Neural crest cell (in vitro differentiated cells): ENCODE measurements around the gene GDF15. TPM values are rescaled to one million over a fixed set of nuclear protein-coding genes. Genes with fewer than 3 reads are reported as not detected.

Experiments
- DNase-seq: peaks from one replicate; pipeline ENCODE4 v3.0.0; 2021; ENCODE audit warnings: low read depth, mixed read lengths, low spot score
- H3K27ac Mint-ChIP-seq: one replicate; pipeline ENCODE4 v1.8.0; 2021; ENCODE audit warnings: mild to moderate bottlenecking, mixed read lengths; ENCODE audit not compliant: unreplicated experiment
- H3K27me3 Mint-ChIP-seq: 2 replicates; pipeline ENCODE4 v1.8.0; 2021; ENCODE audit warnings: low read depth, mild to moderate bottlenecking, mixed read lengths
- H3K36me3 Mint-ChIP-seq: 2 replicates; pipeline ENCODE4 v1.8.0; 2021; ENCODE audit warnings: low read depth, mild to moderate bottlenecking, mixed read lengths
- H3K4me1 Mint-ChIP-seq: 2 replicates; pipeline ENCODE4 v1.8.0; 2021; ENCODE audit warnings: mixed read lengths
- H3K4me3 Mint-ChIP-seq: one replicate; pipeline ENCODE4 v1.8.0; 2021; ENCODE audit warnings: mild to moderate bottlenecking, mixed read lengths
- H3K9me3 Mint-ChIP-seq: 2 replicates; pipeline ENCODE4 v1.8.0; 2021; ENCODE audit warnings: mixed read lengths
- CTCF ChIP-seq: fragments of 200-600 bp; sonication (generic); conservative IDR thresholded peaks from 2 replicates; pipeline ENCODE4 v1.5.0; 2021; ENCODE audit warnings: antibody characterized with exemption, mild to moderate bottlenecking
- total RNA-seq: library from RNA; stranded (reverse); gene quantifications from 2 replicates; pipeline ENCODE4 v1.2.1, GENCODE V29; 2021

The GDF15 gene
- total RNA-seq, 1 donor from 2014 or later = 1.2 TPM

GRCh38 chr19:18421371-18421959 lies 35.5 kb downstream of the GDF15 start:
- Mint-ChIP-seq H3K36me3 (no peaks in the 10 kb centered on the region), H3K27me3 (peaks cover 28% of the 10 kb centered on the region), H3K4me1 (peaks cover 40% of the 10 kb centered on the region), H3K27ac (no peak overlapping the region), H3K9me3 (no peaks in the 10 kb centered on the region), H3K4me3 (peak overlapping the region; percentile 78)
- no peak for TF ChIP-seq CTCF
- no peak for DNase-seq

GRCh38 chr19:18422530-18423191 lies 36.7 kb downstream of the GDF15 start:
- H3K27me3 Mint-ChIP-seq = peaks cover 22% of the 10 kb centered on the region
- peaks cover 32% of the 10 kb centered on the region for H3K4me1 Mint-ChIP-seq

GRCh38 chr19:18423258-18424020 lies 37.5 kb downstream of the GDF15 start:
- H3K4me1 Mint-ChIP-seq = peaks cover 29% of the 10 kb centered on the region
- H3K27me3 Mint-ChIP-seq = peaks cover 17% of the 10 kb centered on the region

More at GRCh38 chr19:18422530-18423191, 36.7 kb downstream of the GDF15 start:
- H3K36me3 Mint-ChIP-seq = no peaks in the 10 kb centered on the region
- DNase-seq = no peak
- TF ChIP-seq CTCF = no peak
- no peaks in the 10 kb centered on the region for H3K9me3 Mint-ChIP-seq
- H3K27ac Mint-ChIP-seq = peak overlapping the region; percentile 67
- peak overlapping the region; percentile 78 for H3K4me3 Mint-ChIP-seq

GRCh38 chr19:18424122-18424889 lies 38.3 kb downstream of the GDF15 start:
- H3K36me3 Mint-ChIP-seq = no peaks in the 10 kb centered on the region
- no peak for TF ChIP-seq CTCF
- no peak for DNase-seq
- peak overlapping the region; percentile 57 for H3K4me3 Mint-ChIP-seq
- no peak overlapping the region for H3K27ac Mint-ChIP-seq
- H3K9me3 Mint-ChIP-seq = no peaks in the 10 kb centered on the region
- H3K27me3 Mint-ChIP-seq = peaks cover 12% of the 10 kb centered on the region
- H3K4me1 Mint-ChIP-seq = peaks cover 24% of the 10 kb centered on the region

More at GRCh38 chr19:18423258-18424020, 37.5 kb downstream of the GDF15 start:
- no peak for DNase-seq
- Mint-ChIP-seq H3K9me3 (no peaks in the 10 kb centered on the region), H3K4me3 (peak overlapping the region; percentile 60), H3K36me3 (no peaks in the 10 kb centered on the region), H3K27ac (peak overlapping the region; percentile 67)
- TF ChIP-seq CTCF = no peak

GRCh38 chr19:18424890-18425514 lies 39.0 kb downstream of the GDF15 start:
- TF ChIP-seq CTCF = no peak
- no peak for DNase-seq

More at GRCh38 chr19:18424890-18425514, 39.0 kb downstream of the GDF15 start:
- H3K4me3 Mint-ChIP-seq = no peak overlapping the region
- H3K9me3 Mint-ChIP-seq = no peaks in the 10 kb centered on the region
- H3K4me1 Mint-ChIP-seq = peaks cover 24% of the 10 kb centered on the region
- H3K27me3 Mint-ChIP-seq = peaks cover 12% of the 10 kb centered on the region
- no peak overlapping the region for H3K27ac Mint-ChIP-seq
- no peaks in the 10 kb centered on the region for H3K36me3 Mint-ChIP-seq
